Ovary (tissue), 3 donors: ENCODE results near the gene DSG3.

Source experiments
- CTCF ChIP-seq, 3 donors: fragments of 450-650 bp in 2 of 3; fragments of 200-600 bp in 1 of 3; IDR thresholded peaks; one replicate each; pipeline versions ENCODE4 v1.5.1 to v1.8.0; 2016 to 2022; ENCODE audit warnings: antibody characterized with exemption in 3 of 3, mild to moderate bottlenecking in 1 of 3
- EP300 ChIP-seq: sonication (generic); formaldehyde crosslinking; IDR thresholded peaks from one replicate; pipeline ENCODE4 v1.6.1; 2017; ENCODE audit warnings: antibody characterized with exemption
- donor health status: DM: no; HTN: no; CAD: no.

GRCh38 chr18:31445908-31446307 lies 1.6 kb upstream of the DSG3 start:
- TF ChIP-seq CTCF (IDR thresholded peaks at IDR 0.05): no peak
- no peak for TF ChIP-seq EP300
